Stimulated activated CD8-positive, alpha-beta memory T cell treated with anti-CD3 and anti-CD28 coated beads, Interleukin-15, amount 100 ng/mL, for 48 hours (primary cell): ENCODE data around the gene CPXM2.

Experiments
- DNase-seq, 2 donors: peaks; one replicate each; pipeline ENCODE4 v3.0.0-alpha.2; 2020; ENCODE audit warnings: low read depth in 2 of 2

Gene CPXM2

DNA sequence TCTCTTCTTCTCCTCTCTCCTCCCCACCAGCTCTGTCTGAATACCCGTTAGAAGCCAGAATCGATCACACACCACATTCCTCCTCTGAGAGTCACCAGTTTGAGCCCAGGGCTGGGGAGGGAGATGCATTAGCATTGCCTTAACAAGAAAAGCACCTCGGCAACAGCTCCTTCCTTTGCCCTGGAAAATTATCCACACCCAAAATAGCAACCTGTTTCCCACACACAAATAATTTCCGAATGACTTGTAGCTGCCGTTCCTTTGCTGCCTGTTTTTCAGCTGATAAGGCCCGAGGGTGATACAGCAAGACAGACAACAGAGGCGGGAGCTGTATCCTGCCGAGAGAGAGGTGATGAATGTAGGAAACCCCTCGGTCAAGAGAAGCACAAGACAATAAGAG, 91.3 kb downstream of the CPXM2 start:
- DNase-seq, result no peak

GRCh38 chr10:123798856-123799255, 92.8 kb downstream of the CPXM2 start:
- DNase-seq, result no peak

GRCh38 chr10:123797813-123798212, 93.8 kb downstream of the CPXM2 start:
- no peak for DNase-seq

- DNase-seq, result no peak
Measured at GRCh38 chr10:123796736-123797135, 94.9 kb downstream of the CPXM2 start.

DNA sequence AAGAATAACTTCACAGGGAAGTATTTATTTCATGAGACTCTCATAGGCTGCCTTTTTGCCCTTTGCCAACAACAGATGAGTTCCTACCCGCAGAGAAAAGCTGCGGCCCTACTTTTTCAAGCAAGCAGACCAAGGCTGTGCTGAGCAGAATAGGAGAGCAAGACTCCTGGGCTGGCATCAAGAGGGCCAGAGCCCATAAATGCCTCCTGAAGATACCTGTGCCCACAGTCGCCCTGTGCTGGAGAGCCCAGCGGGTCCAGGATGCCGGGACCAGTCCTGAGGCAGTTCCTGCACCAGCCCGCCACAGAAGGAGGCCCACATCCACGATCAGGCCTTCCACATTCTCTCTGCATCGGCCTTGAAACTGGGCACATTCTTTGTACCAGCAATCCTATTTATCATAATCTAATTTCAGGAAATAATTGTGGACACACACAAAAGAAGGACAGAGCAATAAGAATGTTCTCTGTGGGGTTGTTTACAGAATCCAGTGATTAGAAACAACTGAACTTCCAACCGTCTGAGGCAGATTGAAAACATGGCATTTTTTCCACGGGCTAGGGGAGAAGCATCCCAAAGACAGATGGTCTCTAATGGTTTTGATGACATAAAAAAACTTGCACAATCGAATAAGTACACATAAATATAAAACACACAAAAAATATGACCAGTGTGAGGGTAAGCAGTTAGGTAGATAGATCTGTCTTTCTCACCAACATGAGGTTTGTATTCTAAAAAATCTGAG, 95.6 kb downstream of the CPXM2 start:
- DNase-seq, result no peak

- DNase-seq, result no peak
Measured at GRCh38 chr10:123795196-123795780, 96.3 kb downstream of the CPXM2 start.

- DNase-seq, result no peak
Measured at GRCh38 chr10:123792248-123792978, 99.2 kb downstream of the CPXM2 start.

DNA sequence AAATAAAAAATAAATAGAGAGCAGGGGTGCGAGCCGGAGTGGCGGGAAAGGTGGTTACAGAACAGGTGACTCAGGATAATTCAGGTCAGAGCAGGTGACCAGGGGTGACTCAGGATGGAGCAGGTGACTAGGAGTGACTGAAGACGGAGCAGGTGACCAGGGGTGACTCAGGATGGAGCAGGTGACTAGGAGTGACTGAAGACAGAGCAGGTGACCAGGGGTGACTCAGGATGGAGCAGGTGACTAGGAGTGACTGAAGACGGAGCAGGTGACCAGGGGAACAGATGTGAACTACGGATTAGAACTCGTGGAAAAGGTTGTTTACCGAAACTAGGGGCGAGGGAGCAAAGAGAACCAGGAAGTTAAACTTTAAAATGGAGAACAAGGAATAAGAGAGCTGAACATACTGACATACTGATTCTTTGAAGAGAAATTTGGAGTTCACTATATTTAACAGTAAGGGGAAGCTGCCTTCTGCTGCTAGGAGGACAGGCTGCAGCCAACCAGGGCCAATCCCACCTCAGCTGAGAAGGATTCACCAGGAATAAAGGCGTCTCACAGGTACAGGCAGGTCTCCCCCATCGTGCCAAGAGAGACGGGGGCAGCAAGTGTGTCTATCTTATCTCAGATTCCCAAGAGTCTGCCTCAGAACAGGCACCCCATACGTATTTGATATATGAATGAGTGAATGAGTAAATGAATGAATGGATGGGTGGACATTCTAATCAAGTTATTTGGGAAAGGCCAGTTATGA, 101.3 kb downstream of the CPXM2 start:
- DNase-seq, result no peak

GRCh38 chr10:123788981-123789380, 102.6 kb downstream of the CPXM2 start:
- no peak for DNase-seq

GRCh38 chr10:123787566-123787965, 104.0 kb downstream of the CPXM2 start:
- DNase-seq, result no peak

DNA sequence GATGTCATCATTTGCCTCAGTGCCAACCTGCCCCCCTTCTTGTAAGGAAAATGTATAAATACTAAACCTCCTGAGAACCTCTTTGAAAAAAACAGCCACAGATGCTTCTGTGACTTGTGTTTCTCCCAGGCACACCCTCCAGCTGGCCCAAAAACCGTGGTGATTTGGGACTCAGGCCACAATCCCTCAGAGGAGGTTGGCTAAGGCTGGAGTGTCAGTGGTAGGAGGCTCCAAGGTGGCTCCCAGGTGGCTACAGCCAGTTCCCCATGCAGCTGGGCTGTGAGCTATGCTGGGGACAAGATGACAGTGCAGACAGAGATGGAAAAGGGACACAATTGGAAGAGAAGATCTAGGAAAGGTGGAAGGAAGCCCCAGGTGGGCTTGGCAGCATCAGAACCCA, 104.7 kb downstream of the CPXM2 start:
- DNase-seq, result no peak

DNA sequence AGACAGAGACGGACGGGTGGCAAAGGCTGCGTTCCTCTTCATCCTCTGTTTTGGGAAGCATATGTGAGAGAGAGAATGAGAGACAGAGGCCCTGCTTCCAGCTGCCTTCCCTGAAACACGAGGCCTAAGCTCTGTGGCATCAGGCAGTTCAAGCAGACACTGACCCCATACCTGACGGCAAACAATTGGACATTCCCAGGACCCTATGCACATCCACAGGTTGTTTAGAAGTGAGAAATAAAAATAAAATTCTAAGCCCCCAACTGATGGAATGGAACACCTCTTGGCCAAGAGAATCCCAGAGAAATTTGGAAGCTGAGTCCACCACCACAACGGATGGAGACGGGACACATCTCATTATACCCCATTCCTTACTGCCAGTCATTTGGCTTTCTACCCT, 105.3 kb downstream of the CPXM2 start:
- no peak for DNase-seq

DNA sequence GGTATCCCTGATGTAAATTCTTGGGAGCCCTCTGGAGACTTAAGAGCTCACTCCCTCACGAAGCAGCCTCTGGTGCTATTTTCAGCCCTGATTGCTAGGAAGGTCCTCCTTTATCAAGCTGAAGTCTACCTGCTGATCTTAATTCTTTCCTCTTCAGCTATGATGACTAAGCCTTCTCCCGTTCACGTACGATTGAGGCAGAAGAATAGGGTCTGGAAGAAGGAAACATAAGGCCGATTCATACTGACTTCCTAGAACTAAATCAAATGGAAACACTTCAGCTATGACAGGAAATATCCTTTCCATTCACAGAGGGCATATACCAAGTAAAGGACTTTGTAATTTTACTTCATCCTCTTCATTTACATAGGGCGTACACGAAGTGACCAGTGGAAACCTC, 107.0 kb downstream of the CPXM2 start:
- no peak for DNase-seq

DNA sequence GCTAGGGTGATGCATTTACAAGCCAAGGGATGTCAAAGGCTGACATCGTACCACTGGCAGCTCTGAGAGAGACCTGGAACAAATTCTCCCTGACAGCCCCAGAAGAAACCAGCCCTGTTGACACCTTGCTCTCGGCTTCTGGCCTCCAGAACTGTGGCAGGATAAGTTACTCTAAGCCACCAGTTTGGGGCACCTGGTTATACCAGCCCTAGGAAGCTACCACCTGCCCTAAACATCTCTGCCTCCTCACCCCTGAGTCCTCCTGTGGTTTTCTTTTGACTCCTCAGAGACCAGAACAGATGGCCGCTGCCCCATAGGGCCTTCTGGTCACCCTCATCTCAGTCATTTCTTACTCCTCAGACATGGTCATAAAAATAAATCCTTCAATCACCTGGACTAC, 107.4 kb downstream of the CPXM2 start:
- DNase-seq, result no peak

- no peak for DNase-seq
Measured at GRCh38 chr10:123783296-123783695, 108.3 kb downstream of the CPXM2 start.

DNA sequence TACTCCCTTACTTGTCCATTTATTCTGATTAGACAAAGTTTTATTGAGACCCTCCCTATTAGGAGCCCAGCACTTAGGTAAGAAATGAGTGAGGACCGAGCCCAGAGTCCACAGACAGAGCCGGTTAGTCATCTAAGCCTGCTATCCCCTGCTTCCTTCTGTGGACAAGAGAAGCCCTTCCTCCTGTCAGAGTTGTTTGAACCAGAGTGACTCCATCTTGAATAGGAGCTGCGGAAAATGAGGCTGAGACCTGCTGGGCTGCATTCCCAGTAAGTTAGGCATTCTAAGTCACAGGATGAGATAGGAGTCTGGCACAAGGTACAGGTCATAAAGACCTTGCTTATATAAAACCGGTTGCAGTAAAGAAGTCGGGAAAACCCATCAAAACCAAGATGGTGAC, 109.1 kb downstream of the CPXM2 start:
- DNase-seq, result no peak

GRCh38 chr10:123781956-123782500, 109.6 kb downstream of the CPXM2 start:
- no peak for DNase-seq

DNA sequence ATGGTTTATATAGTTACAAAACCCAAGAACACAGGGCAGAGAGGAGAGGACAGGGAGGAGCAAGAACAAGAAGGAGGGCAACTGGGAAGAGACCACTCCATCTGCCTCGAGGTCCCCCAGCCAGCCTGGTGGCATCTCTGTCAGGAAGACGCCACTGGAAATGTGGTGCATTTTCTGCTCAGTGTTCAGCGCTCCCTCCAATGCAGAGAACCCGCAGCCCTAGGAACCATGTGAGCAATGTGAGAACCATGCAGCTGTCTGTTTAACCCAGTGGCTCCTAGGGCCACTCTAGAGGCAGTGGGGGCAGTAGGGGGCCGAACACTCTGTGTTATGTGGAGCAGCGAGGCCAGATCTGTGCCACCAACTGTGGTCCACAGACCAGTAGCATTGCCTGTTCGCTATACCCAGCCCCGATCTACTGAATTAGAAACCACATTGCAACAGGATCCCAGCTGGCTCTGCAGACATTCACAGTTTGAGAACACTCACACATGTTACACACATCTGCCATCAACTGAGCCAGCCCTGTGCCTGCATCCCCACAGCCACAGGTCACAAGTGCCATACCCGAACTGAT, 110.2 kb downstream of the CPXM2 start:
- no peak for DNase-seq

DNA sequence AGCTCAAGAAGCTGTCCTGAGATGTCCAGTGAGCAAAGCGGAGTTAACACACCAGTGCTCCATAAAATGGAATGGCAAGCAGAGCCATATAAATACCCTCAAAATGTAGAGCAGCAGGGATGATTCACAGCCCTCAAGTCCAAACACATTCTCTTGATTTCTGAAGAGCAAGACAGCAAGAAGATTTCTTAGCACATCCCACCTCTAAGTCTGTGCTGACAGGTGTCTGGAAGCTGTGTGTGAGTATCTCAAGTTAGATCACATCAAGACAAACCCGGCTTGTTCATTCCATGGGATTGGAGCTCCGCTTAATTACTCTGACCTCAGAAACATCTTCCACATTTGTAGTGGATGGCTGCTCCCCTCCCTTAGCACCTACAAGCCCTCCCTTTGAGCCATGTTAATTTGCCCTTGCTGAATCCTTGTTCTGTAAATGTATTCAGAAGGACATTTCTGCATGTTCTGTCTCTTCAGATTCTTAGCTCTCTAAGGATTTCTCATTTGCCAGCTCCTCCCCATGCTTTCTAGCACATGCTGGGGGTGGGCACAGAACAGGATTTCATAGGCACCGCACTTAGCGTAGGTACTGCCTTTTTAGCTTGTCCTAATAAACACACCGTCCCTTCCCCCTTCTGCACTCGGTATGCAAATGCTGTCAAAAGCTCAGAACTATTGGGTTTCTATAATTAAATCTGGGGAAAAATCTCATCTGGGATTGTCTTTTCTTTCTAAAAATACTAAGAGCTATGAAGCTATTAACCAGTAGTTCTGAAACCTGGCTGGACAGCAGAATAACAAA, 112.7 kb downstream of the CPXM2 start:
- DNase-seq, result no peak

GRCh38 chr10:123777881-123778280, 113.7 kb downstream of the CPXM2 start:
- no peak for DNase-seq
